Heart right ventricle (tissue), 16 donors: ENCODE measurements around the gene ITPR2. TPM values are rescaled to one million over a fixed set of nuclear protein-coding genes. Genes with fewer than 3 reads are reported as not detected.

Source experiments
- ATAC-seq, 8 donors: fragments of 200-7000 bp; cut with Tn5 transposase; one replicate each; pipeline ENCODE4 v1.9.1; 2020; ENCODE audit warnings: mild to moderate bottlenecking in 8 of 8, moderate library complexity in 8 of 8, moderate number of reproducible peaks in 1 of 8
- DNase-seq, 2 donors: peaks; one replicate each; pipeline ENCODE4 v3.0.0-alpha.2; 2020
- H3K27ac ChIP-seq, 10 donors: fragments of 200-600 bp; sonication (generic) in 2 of 10; one replicate each; pipeline versions ENCODE4 v1.5.0 to v1.8.0; 2020 to 2022; ENCODE audit warnings: mild to moderate bottlenecking in 3 of 10
- H3K27me3 ChIP-seq, 7 donors: fragments of 200-600 bp; one replicate each; pipeline ENCODE4 v1.8.0; 2021 to 2022; ENCODE audit warnings: mild to moderate bottlenecking in 2 of 7
- H3K36me3 ChIP-seq, 9 donors: fragments of 200-600 bp; sonication (generic) in 1 of 9; one replicate each; pipeline versions ENCODE4 v1.5.0 to v1.8.0; 2020 to 2022; ENCODE audit warnings: mild to moderate bottlenecking in 2 of 9
- H3K4me1 ChIP-seq, 9 donors: fragments of 200-600 bp; sonication (generic) in 1 of 9; one replicate each; pipeline versions ENCODE4 v1.5.0 to v1.8.0; 2020 to 2022; ENCODE audit warnings: mild to moderate bottlenecking in 4 of 9
- H3K4me3 ChIP-seq, 10 donors: fragments of 200-600 bp; sonication (generic) in 2 of 10; one replicate each; pipeline versions ENCODE4 v1.5.0 to v1.8.0; 2020 to 2022; ENCODE audit warnings: mild to moderate bottlenecking in 7 of 10, moderate library complexity in 2 of 10
- H3K9me3 ChIP-seq, 11 donors: fragments of 200-600 bp in 10 of 11; sonication (generic) in 2 of 11; one replicate each; pipeline versions ENCODE4 v1.5.0 to v1.8.0; 2013 to 2022; ENCODE audit warnings: mild to moderate bottlenecking in 2 of 11, control low read depth in 1 of 11, moderate library complexity in 1 of 11
- WGBS, 2 donors: extraction: QIAGEN DNeasy Blood & Tissue Kit; methylation state at CpG; one replicate each; pipeline ENCODE4 v1.1.7; 2013; ENCODE audit warnings: inconsistent platforms in 1 of 2; 5-methylcytosine and 5-hydroxymethylcytosine counted together
- intact Hi-C, 10 donors: fragments of 100-400 bp; cut with DNase I; formaldehyde crosslinking; loops; one replicate each; pipeline versions ENCODE4 v1.11.1 to v1.14.2; 2022
- polyA plus RNA-seq, 2 donors: library from polyadenylated mRNA; stranded (reverse); fragments of 200-250 nt; gene quantifications; one replicate each; pipeline ENCODE4 v1.2.3, GENCODE V29; 2013
- total RNA-seq, 10 donors: library from RNA; stranded (reverse); fragmentation: NEBNext Ultra II Directional in 3 of 10; extraction: Animal tissue kit (Norgen Biotek cat#: 25700) in 3 of 10; gene quantifications; one replicate each; pipeline versions ENCODE4 v1.2.1 to v1.2.4, GENCODE V29; 2021 to 2023
- TF ChIP-seq, protein P1 (sequence below), 9 donors: fragments of 200-600 bp; sonication (generic) in 2 of 9; IDR thresholded peaks; one replicate each; pipeline versions ENCODE4 v1.5.0 to v1.8.0; 2021 to 2022; ENCODE audit warnings: antibody characterized with exemption in 9 of 9, mild to moderate bottlenecking in 5 of 9, moderate library complexity in 1 of 9
- donor health status: Arrhythmogenic right ventricular cardiomyopathy.
- donor health status: ischemic (EF 13 %, LVEDD 7.1; RV severe dilation, severe dysfunction).
- donor health status: healthy with polysubstance abuse.
- donor health status: DM: no; HTN: yes; CAD: no.
- donor health status: DM: no; HTN: no; CAD: no.
- donor health status: ischemic (EF 25% LVEDD 6.9; RV normal size, moderate dysfunction).
- donor health status: ischemic (EF 25% LVEDD 5.7; RV mildly dilated, moderate dysfunction).
- donor health status: healthy.
- donor health status: DM: yes; HTN: yes; CAD: no.
- donor health status: Ischemic cardiomyopathy.
- donor health status: ischemic (EF 35%, LVEDD 5.7; RV mildly dilated, moderate dysfunction).
- donor health status: nonischemic (EF 11% LVEDD 7.7; RV severe dilation, severe dysfunction).
- donor health status: DM: yes; HTN: yes; CAD: no.
- donor health status: PGD.
- donor health status: ischemic (EF 29% LVEDD 5.4; RV normal size, mild dysfunction).
- donor health status: nonischemic (EF 23%, LVEDD 6.1; RV moderate dilation, normal function).

ITPR2 gene
- total and polyA plus RNA-seq, 12 donors: 2.0 to 18.9 (median 14.3) TPM

DNA sequence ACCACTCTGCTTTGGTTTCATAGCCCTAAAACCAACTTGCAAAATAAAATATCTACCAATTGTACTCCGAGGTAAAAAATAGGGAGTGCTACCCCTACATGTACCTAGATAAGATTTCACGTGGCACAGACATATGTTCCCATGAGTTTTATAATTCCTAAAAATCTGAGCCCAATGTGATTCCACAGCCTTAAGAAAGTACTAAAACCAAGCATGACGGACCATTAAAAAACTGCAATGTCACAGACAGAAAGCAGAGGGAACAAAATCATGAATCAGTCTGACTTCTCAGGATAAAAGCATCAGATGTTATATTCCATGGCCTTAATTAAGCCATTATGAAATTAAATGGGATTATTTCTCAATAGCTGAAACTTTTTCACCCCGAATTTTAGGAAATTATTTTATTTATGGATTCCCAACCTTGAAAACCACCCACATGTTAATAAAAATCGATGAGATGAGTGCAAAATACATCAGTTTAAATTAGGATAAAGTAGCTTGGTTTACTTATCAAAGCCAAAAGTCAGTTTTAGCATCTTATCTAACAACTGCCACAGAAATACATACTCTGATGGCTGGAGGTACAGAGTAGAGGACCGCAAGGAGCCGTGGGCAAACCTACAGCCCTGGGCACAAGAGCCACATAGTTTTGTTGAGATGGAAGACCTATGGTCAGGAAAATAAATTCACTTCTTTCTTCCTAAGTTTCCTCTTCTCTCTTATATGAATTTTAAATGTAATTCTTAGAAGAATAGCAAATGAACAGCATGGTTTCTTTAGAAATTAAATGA lies 4.5 kb downstream of the ITPR2 start:
- WGBS, 2 donors: 88 to 94% methylated on average over 7 of the region's 7 CpGs
- intact Hi-C loops: loop anchor here in 1 of 10 donors (10.0 kb wide), 1 partner anchor 124 kb away; no protein-coding TSS in a partner anchor
- H3K9me3 ChIP-seq: no peaks in the 10 kb centered on the region
- no peak overlapping the region for H3K4me3 ChIP-seq
- no peaks in the 10 kb centered on the region for H3K27me3 ChIP-seq
- ATAC-seq: no peak
- peaks cover 0 to 32% (median 19%) of the 10 kb centered on the region in 9 donors for H3K4me1 ChIP-seq
- peaks cover 0 to 6% (median 0%) of the 10 kb centered on the region in 9 donors for H3K36me3 ChIP-seq
- TF ChIP-seq, protein P1, sequence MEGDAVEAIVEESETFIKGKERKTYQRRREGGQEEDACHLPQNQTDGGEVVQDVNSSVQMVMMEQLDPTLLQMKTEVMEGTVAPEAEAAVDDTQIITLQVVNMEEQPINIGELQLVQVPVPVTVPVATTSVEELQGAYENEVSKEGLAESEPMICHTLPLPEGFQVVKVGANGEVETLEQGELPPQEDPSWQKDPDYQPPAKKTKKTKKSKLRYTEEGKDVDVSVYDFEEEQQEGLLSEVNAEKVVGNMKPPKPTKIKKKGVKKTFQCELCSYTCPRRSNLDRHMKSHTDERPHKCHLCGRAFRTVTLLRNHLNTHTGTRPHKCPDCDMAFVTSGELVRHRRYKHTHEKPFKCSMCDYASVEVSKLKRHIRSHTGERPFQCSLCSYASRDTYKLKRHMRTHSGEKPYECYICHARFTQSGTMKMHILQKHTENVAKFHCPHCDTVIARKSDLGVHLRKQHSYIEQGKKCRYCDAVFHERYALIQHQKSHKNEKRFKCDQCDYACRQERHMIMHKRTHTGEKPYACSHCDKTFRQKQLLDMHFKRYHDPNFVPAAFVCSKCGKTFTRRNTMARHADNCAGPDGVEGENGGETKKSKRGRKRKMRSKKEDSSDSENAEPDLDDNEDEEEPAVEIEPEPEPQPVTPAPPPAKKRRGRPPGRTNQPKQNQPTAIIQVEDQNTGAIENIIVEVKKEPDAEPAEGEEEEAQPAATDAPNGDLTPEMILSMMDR (IDR thresholded peaks at IDR 0.05): no peak
- no peak for DNase-seq
- H3K27ac ChIP-seq: no peak overlapping the region

GRCh38 chr12:26826437-26826836 lies 6.6 kb downstream of the ITPR2 start:
- Histone ChIP-seq H3K4me1 (peaks cover 0 to 44% (median 20%) of the 10 kb centered on the region in 9 donors), H3K27me3 (no peaks in the 10 kb centered on the region), H3K27ac (no peak overlapping the region), H3K4me3 (no peak overlapping the region), H3K9me3 (no peaks in the 10 kb centered on the region), H3K36me3 (peaks cover 0 to 6% (median 0%) of the 10 kb centered on the region in 9 donors)
- no peak for DNase-seq
- TF ChIP-seq, protein P1 (IDR thresholded peaks at IDR 0.05): no peak
- intact Hi-C loops: loop anchor here in 1 of 10 donors (10.0 kb wide), 1 partner anchor 122 kb away; no protein-coding TSS in a partner anchor
- WGBS, 2 donors: 99 to 100% methylated on average over 5 of the region's 5 CpGs
- no peak for ATAC-seq

DNA sequence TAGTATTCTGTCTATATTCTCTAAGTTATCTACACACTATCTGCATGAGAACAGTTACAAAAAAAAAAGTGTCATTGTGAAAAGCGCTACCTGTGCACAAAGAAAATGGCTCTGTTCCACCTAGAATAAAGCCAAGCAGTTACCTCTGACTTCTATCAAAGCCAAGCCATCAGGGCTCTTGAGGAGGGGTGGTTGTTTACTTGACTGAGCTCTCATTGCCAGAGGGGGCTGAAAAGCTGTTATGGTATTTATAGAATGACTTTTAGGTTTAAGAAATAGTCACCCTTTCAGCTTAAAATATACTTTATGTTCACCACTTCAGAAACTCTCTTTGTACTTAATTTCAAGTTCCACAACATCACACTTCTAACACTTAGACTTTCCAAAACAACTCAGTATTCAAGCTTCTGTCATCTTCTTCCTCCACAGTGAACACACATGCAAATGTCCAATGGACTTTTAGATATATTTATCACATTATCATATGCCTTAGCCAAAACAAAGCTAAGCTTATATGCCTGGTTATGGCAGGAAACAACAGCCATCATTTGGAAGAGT lies 7.5 kb downstream of the ITPR2 start:
- Histone ChIP-seq H3K4me3 (no peak overlapping the region), H3K36me3 (peaks cover 0 to 6% (median 0%) of the 10 kb centered on the region in 9 donors), H3K27ac (no peak overlapping the region), H3K9me3 (no peaks in the 10 kb centered on the region), H3K4me1 (peaks cover 0 to 41% (median 13%) of the 10 kb centered on the region in 9 donors), H3K27me3 (no peaks in the 10 kb centered on the region)
- TF ChIP-seq, protein P1 (IDR thresholded peaks at IDR 0.05): no peak
- no peak for DNase-seq
- 94 to 98% methylated on average over 1 of the region's 1 CpG for whole genome bisulfite sequencing, 2 donors
- ATAC-seq: no peak
- intact Hi-C loops: loop anchor here in 1 of 10 donors (10.0 kb wide), 1 partner anchor 121 kb away; no protein-coding TSS in a partner anchor

- Histone ChIP-seq H3K9me3 (no peaks in the 10 kb centered on the region), H3K4me1 (peaks cover 0 to 19% (median 2%) of the 10 kb centered on the region in 9 donors), H3K4me3 (no peak overlapping the region), H3K27ac (no peak overlapping the region), H3K27me3 (no peaks in the 10 kb centered on the region), H3K36me3 (peaks cover 0 to 6% (median 0%) of the 10 kb centered on the region in 9 donors)
- no peak for DNase-seq
- intact Hi-C loops: loop anchor here in 2 of 10 donors (5.0 to 10.0 kb wide), 2 partner anchors 96 to 119 kb away; no protein-coding TSS in a partner anchor
- ATAC-seq: no peak
- TF ChIP-seq, protein P1 (IDR thresholded peaks at IDR 0.05): no peak
- 84 to 86% methylated on average over 2 of the region's 2 CpGs for WGBS, 2 donors
Observed at GRCh38 chr12:26823390-26823789, 9.6 kb downstream of the ITPR2 start.
